SK-N-SH (cell line): Measurements from ENCODE around the gene NEK8. TPM values are rescaled to one million over a fixed set of nuclear protein-coding genes. Genes with fewer than 3 reads are reported as not detected.

Experiments used
- CTCF ChIA-PET: fragments of 300-600, 350-600 bp; formaldehyde crosslinking; extraction: SDS; loops from one replicate; lab custom pipeline; 2021; lab: Yijun Ruan, JAX
- POLR2A ChIA-PET: fragments of 350-600 bp; sonication (Branson Sonifier 250); formaldehyde crosslinking; extraction: SDS; loops from one replicate; lab custom pipeline; 2020; ENCODE audit warnings: antibody characterized with exemption, inconsistent platforms; lab: Yijun Ruan, JAX
- DNase-seq: peaks from one replicate; pipeline ENCODE4 v3.0.0; 2012
- H2AFZ ChIP-seq: fragments of 200-600 bp; sonication (generic); 2 replicates; pipeline ENCODE4 v1.8.1; 2016; ENCODE audit warnings: antibody characterized with exemption, mild to moderate bottlenecking, low read depth
- H3F3A ChIP-seq: fragments of 200-600 bp; sonication (generic); replicated peaks from 2 replicates; pipeline ENCODE3; 2016; ENCODE audit warnings: antibody characterized with exemption, mild to moderate bottlenecking; ENCODE audit not compliant: insufficient read depth
- H3K27ac ChIP-seq, 2 experiments: fragments of 200-500 bp in 1 of 2; fragments of 200-600 bp in 1 of 2; sonication (Bioruptor generic) in 1 of 2; sonication (generic), shearing (Covaris generic) in 1 of 2; 2 replicates each; pipeline versions ENCODE4 v1.5.1 to v1.6.1; 2014 to 2016; ENCODE audit warnings: low read depth in 2 of 2, inconsistent platforms in 1 of 2, low read length in 1 of 2, mild to moderate bottlenecking in 1 of 2, mixed read lengths in 1 of 2
- H3K27me3 ChIP-seq: fragments of 200-600 bp; sonication (generic), shearing (Covaris generic); 2 replicates; pipeline ENCODE4 v1.6.1; 2016; ENCODE audit warnings: mixed run types; ENCODE audit not compliant: insufficient read depth
- H3K36me3 ChIP-seq, 2 experiments: fragments of 200-500 bp in 1 of 2; fragments of 200-600 bp in 1 of 2; sonication (Bioruptor generic) in 1 of 2; sonication (generic) in 1 of 2; replicated peaks in 1 of 2; 2 replicates each; pipeline versions ENCODE3 to v1.5.1; 2014 to 2016; ENCODE audit warnings: low read length in 1 of 2, mild to moderate bottlenecking in 1 of 2; ENCODE audit not compliant: insufficient read depth in 2 of 2, control insufficient read depth in 1 of 2
- H3K4me1 ChIP-seq, 2 experiments: fragments of 200-500 bp in 1 of 2; fragments of 200-600 bp in 1 of 2; sonication (Bioruptor generic) in 1 of 2; sonication (generic), shearing (Covaris generic) in 1 of 2; 2 replicates each; pipeline versions ENCODE4 v1.5.1 to v1.6.1; 2014 to 2016; ENCODE audit warnings: low read depth in 1 of 2, low read length in 1 of 2, mixed run types in 1 of 2; ENCODE audit not compliant: insufficient read depth in 2 of 2, control insufficient read depth in 1 of 2
- H3K4me2 ChIP-seq: fragments of 200-600 bp; sonication (generic), shearing (Covaris generic); 2 replicates; pipeline ENCODE4 v1.6.1; 2017; ENCODE audit warnings: mixed run types
- H3K4me3 ChIP-seq, 2 experiments: fragments of 200-500 bp in 1 of 2; fragments of 200-600 bp in 1 of 2; sonication (Bioruptor generic) in 1 of 2; sonication (generic), shearing (Covaris generic) in 1 of 2; 2 replicates each; pipeline versions ENCODE4 v1.5.1 to v1.8.1; 2014 to 2016; ENCODE audit warnings: low read depth in 2 of 2, inconsistent platforms in 1 of 2, low read length in 1 of 2, mild to moderate bottlenecking in 1 of 2, mixed read lengths in 1 of 2, moderate library complexity in 1 of 2
- H3K79me2 ChIP-seq: fragments of 200-600 bp; sonication (generic); 2 replicates; pipeline ENCODE4 v1.8.1; 2017; ENCODE audit warnings: mild to moderate bottlenecking; ENCODE audit not compliant: insufficient read depth
- H3K9ac ChIP-seq: fragments of 200-600 bp; sonication (generic); 2 replicates; pipeline ENCODE4 v1.6.1; 2017; ENCODE audit warnings: mixed run types
- H3K9me2 ChIP-seq: fragments of 200-600 bp; sonication (generic); 2 replicates; pipeline ENCODE4 v1.6.1; 2017; ENCODE audit warnings: mixed run types
- H3K9me3 ChIP-seq: fragments of 200-600 bp; sonication (generic); 2 replicates; pipeline ENCODE4 v1.6.1; 2017; ENCODE audit warnings: mixed run types, mild to moderate bottlenecking, moderate library complexity
- H4K20me1 ChIP-seq: fragments of 200-600 bp; sonication (generic); 2 replicates; pipeline ENCODE4 v1.6.1; 2017; ENCODE audit warnings: mild to moderate bottlenecking, mixed run types; ENCODE audit not compliant: insufficient read depth
- ELF1 ChIP-seq: IDR thresholded peaks from 2 replicates; pipeline ENCODE4 v1.4.0; 2012
- FOXJ3 ChIP-seq: sonication (generic); formaldehyde crosslinking; IDR thresholded peaks from 2 replicates; pipeline ENCODE4 v1.5.1; 2020; ENCODE audit warnings: mild to moderate bottlenecking, missing genetic modification reagents
- IRF3 ChIP-seq: fragments of 150-350 bp; IDR thresholded peaks from 2 replicates; pipeline ENCODE4 v1.6.1; 2016; ENCODE audit warnings: mild to moderate bottlenecking, low read depth, low read length
- JUND ChIP-seq: IDR thresholded peaks from 2 replicates; pipeline ENCODE4 v1.4.0; 2012
- NRF1 ChIP-seq: IDR thresholded peaks from 2 replicates; pipeline ENCODE4 v1.6.1; 2012; ENCODE audit warnings: low read depth, mild to moderate bottlenecking, low read length
- RCOR1 ChIP-seq: fragments of 150-350 bp; IDR thresholded peaks from 2 replicates; pipeline ENCODE4 v1.6.1; 2017; ENCODE audit warnings: antibody characterized with exemption, low read length
- SMC3 ChIP-seq: IDR thresholded peaks from 2 replicates; pipeline ENCODE4 v1.6.1; 2012; ENCODE audit warnings: low read depth, low read length, improper control_type of control experiment
- TCF12 ChIP-seq: IDR thresholded peaks from 2 replicates; pipeline ENCODE4 v1.4.0; 2012
- TEAD4 ChIP-seq: IDR thresholded peaks from 2 replicates; pipeline ENCODE4 v1.4.0; 2012; ENCODE audit warnings: mild to moderate bottlenecking, borderline replicate concordance; ENCODE audit not compliant: insufficient read depth
- YY1 ChIP-seq: IDR thresholded peaks from 2 replicates; pipeline ENCODE4 v1.4.0; 2012; ENCODE audit warnings: low read depth, mild to moderate bottlenecking
- WGBS: methylation state at CpG from one replicate; pipeline ENCODE4 v1.1.6; 2017; ENCODE audit warnings: low lambda C conversion rate; 5-methylcytosine and 5-hydroxymethylcytosine counted together
- polyA plus RNA-seq, 3 experiments: library from polyadenylated mRNA; depleted of rRNA; stranded (reverse); fragments of >200 nt; gene quantifications; 2 replicates each; pipeline ENCODE4 v1.2.3, GENCODE V29; 2012
- TF ChIP-seq, protein P1 (sequence below): IDR thresholded peaks from 2 replicates; pipeline ENCODE4 v1.4.0; 2012; ENCODE audit warnings: low read depth, borderline replicate concordance
- TF ChIP-seq, protein P2 (sequence below): fragments of 150-350 bp; IDR thresholded peaks from 2 replicates; pipeline ENCODE4 v1.6.1; 2017; ENCODE audit warnings: antibody characterized with exemption, low read length, low read depth, borderline replicate concordance
- TF ChIP-seq, protein P3 (sequence below): fragments of 200-600 bp; sonication (generic); IDR thresholded peaks from 2 replicates; pipeline ENCODE4 v1.6.1; 2017; ENCODE audit warnings: antibody characterized with exemption, mild to moderate bottlenecking, moderate library complexity

NEK8 gene
- polyA plus RNA-seq, 1 of the 3 experiments (the other 2 are of a cell fraction): 6.0 TPM

DNA sequence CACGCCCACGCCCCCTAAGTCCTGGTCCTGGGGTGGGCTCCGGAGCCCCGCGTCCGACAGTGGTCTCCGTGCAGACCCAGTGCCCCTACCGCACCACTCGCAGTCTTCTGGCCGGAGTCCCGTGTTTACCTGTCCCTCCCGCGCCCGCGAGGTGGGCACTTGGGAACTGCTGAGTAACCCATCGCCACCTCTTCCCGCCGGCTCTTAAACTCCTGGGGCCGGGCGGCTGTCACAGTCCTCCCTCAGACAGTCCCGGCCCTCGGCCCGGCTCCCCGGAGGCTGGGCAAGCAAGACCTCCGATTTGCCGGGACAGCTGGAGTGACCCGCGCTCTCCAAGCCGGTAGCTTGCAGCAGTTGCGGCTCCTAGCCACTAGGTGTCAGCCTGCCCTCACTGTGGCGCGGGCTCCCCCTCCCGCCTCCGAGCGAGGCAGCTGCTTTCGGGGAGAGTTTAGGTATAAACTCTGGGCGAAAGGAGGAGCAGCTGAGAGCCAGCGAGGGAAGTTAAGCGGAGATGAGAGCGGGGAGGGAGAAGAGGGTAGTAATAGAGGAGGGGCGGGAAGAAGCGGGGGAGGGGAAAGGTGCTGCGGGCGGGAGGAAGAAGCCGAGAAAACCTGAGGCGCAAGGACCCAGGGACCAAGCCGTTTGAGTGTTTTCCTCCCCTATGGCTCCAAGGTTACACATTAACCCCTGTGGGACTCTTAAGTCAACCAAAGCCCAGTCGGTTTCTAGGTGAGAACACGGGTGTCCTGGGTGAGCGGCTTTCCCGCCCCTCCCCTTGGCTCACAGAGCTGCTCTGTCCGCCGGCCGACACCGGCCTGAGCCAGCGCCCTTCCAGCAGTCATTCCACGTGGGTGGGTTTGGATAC, 1.7 kb upstream of the NEK8 start (continued):
- TF ChIP-seq SMC3: peak; percentile 90
- TF ChIP-seq RCOR1: no peak
- TF ChIP-seq, all 33 proteins: peak for 12

DNA sequence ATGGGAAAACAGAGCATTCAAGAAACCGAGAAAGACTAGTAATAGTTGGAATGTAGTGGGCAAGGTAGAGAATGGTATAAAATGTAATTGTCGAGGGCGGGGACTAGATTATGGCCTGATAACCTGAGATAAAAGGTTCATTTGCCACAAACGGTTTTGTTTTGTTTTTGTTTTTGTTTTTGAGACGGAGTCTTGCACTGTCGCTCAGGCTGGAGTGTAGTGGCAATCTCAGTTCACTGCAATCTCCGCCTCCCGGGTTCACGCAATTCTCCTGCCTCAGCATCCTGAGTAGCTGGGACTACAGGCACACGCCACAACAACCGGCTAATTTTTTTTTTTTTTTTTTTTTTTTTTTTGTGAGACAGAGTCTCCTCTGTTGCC, 1.4 kb downstream of the NEK8 start:
- no peaks in the 10 kb centered on the region for H3K9me2 ChIP-seq
- peak overlapping the region in 1 of 2 experiments; percentile 97; a peak in 1 of 4 replicates for H3K27ac ChIP-seq
- H3K79me2 ChIP-seq: no peaks in the 10 kb centered on the region
- no peak overlapping the region for H3K4me3 ChIP-seq
- ChIA-PET CTCF (interaction anchor here (0.9 to 11.1 kb wide), 4 partner anchors 19 to 172 kb away, joined by 3 to 612 read pairs (median 22); partner anchors contain the start of genes DHRS13 and TRAF4), POLR2A (interaction anchor here (4.2 kb wide), 1 partner anchor 15 kb away, joined by 90 read pairs; the partner anchor contains the start of gene TRAF4)
- TF ChIP-seq TCF12 (no peak), JUND (no peak), TEAD4 (no peak), YY1 (no peak), ELF1 (no peak), NRF1 (no peak)
- TF ChIP-seq, protein P1, sequence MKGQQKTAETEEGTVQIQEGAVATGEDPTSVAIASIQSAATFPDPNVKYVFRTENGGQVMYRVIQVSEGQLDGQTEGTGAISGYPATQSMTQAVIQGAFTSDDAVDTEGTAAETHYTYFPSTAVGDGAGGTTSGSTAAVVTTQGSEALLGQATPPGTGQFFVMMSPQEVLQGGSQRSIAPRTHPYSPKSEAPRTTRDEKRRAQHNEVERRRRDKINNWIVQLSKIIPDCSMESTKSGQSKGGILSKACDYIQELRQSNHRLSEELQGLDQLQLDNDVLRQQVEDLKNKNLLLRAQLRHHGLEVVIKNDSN: no peak
- TF ChIP-seq, protein P2, sequence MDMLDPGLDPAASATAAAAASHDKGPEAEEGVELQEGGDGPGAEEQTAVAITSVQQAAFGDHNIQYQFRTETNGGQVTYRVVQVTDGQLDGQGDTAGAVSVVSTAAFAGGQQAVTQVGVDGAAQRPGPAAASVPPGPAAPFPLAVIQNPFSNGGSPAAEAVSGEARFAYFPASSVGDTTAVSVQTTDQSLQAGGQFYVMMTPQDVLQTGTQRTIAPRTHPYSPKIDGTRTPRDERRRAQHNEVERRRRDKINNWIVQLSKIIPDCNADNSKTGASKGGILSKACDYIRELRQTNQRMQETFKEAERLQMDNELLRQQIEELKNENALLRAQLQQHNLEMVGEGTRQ: no peak
- H3K4me1 ChIP-seq: peaks cover 8 to 20% of the 10 kb centered on the region in 2 experiments; a peak in 2 of 4 replicates
- H3K27me3 ChIP-seq: no peaks in the 10 kb centered on the region
- no peak overlapping the region for H3K9ac ChIP-seq
- H4K20me1 ChIP-seq: no peaks in the 10 kb centered on the region
- no peak overlapping the region for H3K4me2 ChIP-seq
- 89% methylated on average over 11 of the region's 11 CpGs for WGBS
- H2AFZ ChIP-seq: no peak overlapping the region
- no peaks in the 10 kb centered on the region for H3K36me3 ChIP-seq
- no peaks in the 10 kb centered on the region for H3K9me3 ChIP-seq
- no peak for DNase-seq
- H3F3A ChIP-seq: peaks cover 30% of the 10 kb centered on the region

DNA sequence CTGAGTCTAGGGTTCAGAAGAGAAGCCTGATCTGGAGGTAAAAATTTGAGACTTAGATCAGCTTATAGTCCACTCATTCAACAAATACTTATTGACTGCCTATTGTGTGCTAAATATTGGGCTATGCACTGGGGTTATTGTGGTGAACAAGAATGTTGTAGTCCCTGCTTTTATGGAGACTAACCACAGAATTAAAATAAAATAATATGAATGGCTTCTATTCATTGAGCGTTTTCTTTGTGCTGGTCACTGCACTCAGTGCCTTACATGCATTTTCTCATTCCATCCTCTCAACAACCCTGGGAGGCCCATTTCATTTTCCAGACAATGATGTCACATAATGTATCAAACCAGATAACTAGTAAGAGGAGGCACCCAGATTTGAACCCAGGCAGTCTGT, 4.8 kb downstream of the NEK8 start:
- Histone ChIP-seq H3K79me2 (no peaks in the 10 kb centered on the region), H3K9me3 (no peaks in the 10 kb centered on the region), H3K4me2 (no peak overlapping the region), H3K36me3 (no peaks in the 10 kb centered on the region), H3K27me3 (no peaks in the 10 kb centered on the region), H3K4me1 (no peaks in the 10 kb centered on the region), H3F3A (peaks cover 10% of the 10 kb centered on the region), H3K4me3 (no peak overlapping the region), H3K9me2 (no peaks in the 10 kb centered on the region), H3K9ac (no peak overlapping the region), H4K20me1 (no peaks in the 10 kb centered on the region), H3K27ac (no peak overlapping the region), H2AFZ (no peak overlapping the region)
- ChIA-PET POLR2A (interaction anchor here (1.5 kb wide), 1 partner anchor 9 kb away, joined by 5 read pairs; no protein-coding TSS in a partner anchor), CTCF (no interaction called here)
- TF ChIP-seq IRF3 (no peak), FOXJ3 (CRISPR knock-in tag) (no peak), RCOR1 (no peak), SMC3 (no peak)
- TF ChIP-seq, protein P3, sequence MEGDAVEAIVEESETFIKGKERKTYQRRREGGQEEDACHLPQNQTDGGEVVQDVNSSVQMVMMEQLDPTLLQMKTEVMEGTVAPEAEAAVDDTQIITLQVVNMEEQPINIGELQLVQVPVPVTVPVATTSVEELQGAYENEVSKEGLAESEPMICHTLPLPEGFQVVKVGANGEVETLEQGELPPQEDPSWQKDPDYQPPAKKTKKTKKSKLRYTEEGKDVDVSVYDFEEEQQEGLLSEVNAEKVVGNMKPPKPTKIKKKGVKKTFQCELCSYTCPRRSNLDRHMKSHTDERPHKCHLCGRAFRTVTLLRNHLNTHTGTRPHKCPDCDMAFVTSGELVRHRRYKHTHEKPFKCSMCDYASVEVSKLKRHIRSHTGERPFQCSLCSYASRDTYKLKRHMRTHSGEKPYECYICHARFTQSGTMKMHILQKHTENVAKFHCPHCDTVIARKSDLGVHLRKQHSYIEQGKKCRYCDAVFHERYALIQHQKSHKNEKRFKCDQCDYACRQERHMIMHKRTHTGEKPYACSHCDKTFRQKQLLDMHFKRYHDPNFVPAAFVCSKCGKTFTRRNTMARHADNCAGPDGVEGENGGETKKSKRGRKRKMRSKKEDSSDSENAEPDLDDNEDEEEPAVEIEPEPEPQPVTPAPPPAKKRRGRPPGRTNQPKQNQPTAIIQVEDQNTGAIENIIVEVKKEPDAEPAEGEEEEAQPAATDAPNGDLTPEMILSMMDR: no peak
- DNase-seq: no peak
- WGBS: 100% methylated on average over 1 of the region's 1 CpG
